Activated effector memory CD4-positive, alpha-beta T cell treated with Interleukin-2 at 50 U/mL for 16 hours (primary cell): ENCODE measurements around the gene CNOT6L.
"Not testable (repeated sequence)": the region's sequence is repeated elsewhere in the genome, so short reads cannot be mapped to it uniquely, and the experiment has no call there.

Source experiments
- DNase-seq: peaks from one replicate; pipeline ENCODE4 v3.0.0-alpha.2; 2020

CNOT6L gene

GRCh38 chr4:77777135-77777807, 41.9 kb downstream of the CNOT6L start:
- no peak for DNase-seq

GRCh38 chr4:77776182-77777134, 42.7 kb downstream of the CNOT6L start:
- no peak for DNase-seq

- DNase-seq, result no peak
Measured at GRCh38 chr4:77773101-77773500, 46.1 kb downstream of the CNOT6L start.

- no peak for DNase-seq
Measured at GRCh38 chr4:77771566-77771965, 47.6 kb downstream of the CNOT6L start.

- DNase-seq, result no peak
Measured at GRCh38 chr4:77765720-77766119, 53.4 kb downstream of the CNOT6L start.

- no peak for DNase-seq
Measured at GRCh38 chr4:77762531-77762930, 56.6 kb downstream of the CNOT6L start.

- no peak for DNase-seq
Measured at GRCh38 chr4:77761595-77761994, 57.6 kb downstream of the CNOT6L start.

GRCh38 chr4:77758804-77759203, 60.4 kb downstream of the CNOT6L start:
- DNase-seq, result no peak

- DNase-seq, result no peak
Measured at GRCh38 chr4:77751764-77752163, 67.4 kb downstream of the CNOT6L start.

- DNase-seq, result no peak
Measured at GRCh38 chr4:77745792-77746191, 73.4 kb downstream of the CNOT6L start.

- DNase-seq, result no peak
Measured at GRCh38 chr4:77742054-77742453, 77.1 kb downstream of the CNOT6L start.

- no peak for DNase-seq
Measured at GRCh38 chr4:77740480-77740879, 78.7 kb downstream of the CNOT6L start.

- DNase-seq, result no peak
Measured at GRCh38 chr4:77734928-77735327, 84.2 kb downstream of the CNOT6L start.

GRCh38 chr4:77731656-77732055, 87.5 kb downstream of the CNOT6L start:
- no peak for DNase-seq

GRCh38 chr4:77728420-77728819, 90.7 kb downstream of the CNOT6L start:
- no peak for DNase-seq

GRCh38 chr4:77721073-77721472, 98.1 kb downstream of the CNOT6L start:
- DNase-seq, result no peak

GRCh38 chr4:77718500-77718899, 100.7 kb downstream of the CNOT6L start:
- not testable (repeated sequence) for DNase-seq

GRCh38 chr4:77715414-77716290, 103.5 kb downstream of the CNOT6L start:
- no peak for DNase-seq

- no peak for DNase-seq
Measured at GRCh38 chr4:77714514-77714913, 104.7 kb downstream of the CNOT6L start.

- no peak for DNase-seq
Measured at GRCh38 chr4:77713884-77714283, 105.3 kb downstream of the CNOT6L start.

- no peak for DNase-seq
Measured at GRCh38 chr4:77712675-77713074, 106.5 kb downstream of the CNOT6L start.

GRCh38 chr4:77711469-77711868, 107.7 kb downstream of the CNOT6L start:
- DNase-seq, result no peak

- DNase-seq, result no peak
Measured at GRCh38 chr4:77710684-77711083, 108.5 kb downstream of the CNOT6L start.
